Astrocyte (in vitro differentiated cells and primary cell): Measurements from ENCODE around the gene ATRNL1. TPM values are rescaled to one million over a fixed set of nuclear protein-coding genes. Genes with fewer than 3 reads are reported as not detected.
A peak's percentile ranks its signal among the peaks of the same experiment; 100 is the strongest.

ENCODE experiments used
- DNase-seq: peaks from one replicate; pipeline ENCODE4 v3.0.0-alpha.2; 2010; ENCODE audit warnings: low read depth
- FAIRE-seq: peaks from 2 replicates; lab custom pipeline; 2011; peaks lifted over from hg19 to GRCh38; lab: Jason Lieb, UNC
- H2AFZ ChIP-seq: 2 replicates; pipeline ENCODE4 v1.6.0; 2012; ENCODE audit warnings: low read depth, low read length, inconsistent platforms
- H3K27ac ChIP-seq: 2 replicates; pipeline ENCODE4 v1.5.1; 2011; ENCODE audit warnings: low read depth, low read length, inconsistent platforms
- H3K27me3 ChIP-seq: 2 replicates; pipeline ENCODE4 v1.6.0; 2011; ENCODE audit warnings: low read length, inconsistent platforms; ENCODE audit not compliant: insufficient read depth
- H3K36me3 ChIP-seq: 2 replicates; pipeline ENCODE4 v1.5.1; 2011; ENCODE audit warnings: low read length, inconsistent platforms; ENCODE audit not compliant: insufficient read depth
- H3K4me1 ChIP-seq: 2 replicates; pipeline ENCODE4 v1.5.1; 2011; ENCODE audit warnings: low read length, inconsistent platforms; ENCODE audit not compliant: insufficient read depth
- H3K4me2 ChIP-seq: 2 replicates; pipeline ENCODE4 v1.6.0; 2012; ENCODE audit warnings: low read length, inconsistent platforms
- H3K4me3 ChIP-seq: 2 replicates; pipeline ENCODE4 v1.5.1; 2011; ENCODE audit warnings: low read depth, mild to moderate bottlenecking, low read length, inconsistent platforms; ENCODE audit not compliant: insufficient read depth
- H3K79me2 ChIP-seq: 2 replicates; pipeline ENCODE4 v1.6.0; 2012; ENCODE audit warnings: mild to moderate bottlenecking, low read length, inconsistent platforms; ENCODE audit not compliant: insufficient read depth
- H3K9ac ChIP-seq: 2 replicates; pipeline ENCODE4 v1.6.0; 2012; ENCODE audit warnings: mild to moderate bottlenecking, low read length, inconsistent platforms
- H3K9me3 ChIP-seq: 2 replicates; pipeline ENCODE4 v1.5.1; 2012; ENCODE audit warnings: low read depth, mild to moderate bottlenecking, low read length, inconsistent platforms; ENCODE audit not compliant: insufficient read depth
- H4K20me1 ChIP-seq: 2 replicates; pipeline ENCODE4 v1.6.0; 2012; ENCODE audit warnings: low read length, inconsistent platforms; ENCODE audit not compliant: insufficient read depth
- H3K27ac Mint-ChIP-seq: one replicate; pipeline ENCODE4 v1.8.0; 2021; ENCODE audit warnings: mild to moderate bottlenecking, mixed read lengths; ENCODE audit not compliant: unreplicated experiment
- H3K27me3 Mint-ChIP-seq: one replicate; pipeline ENCODE4 v1.8.0; 2021; ENCODE audit warnings: low read depth, mixed read lengths; ENCODE audit not compliant: unreplicated experiment
- H3K36me3 Mint-ChIP-seq: one replicate; pipeline ENCODE4 v1.8.0; 2021; ENCODE audit warnings: low read depth, mixed read lengths; ENCODE audit not compliant: unreplicated experiment
- H3K4me1 Mint-ChIP-seq: one replicate; pipeline ENCODE4 v1.8.0; 2021; ENCODE audit warnings: low read depth, mixed read lengths; ENCODE audit not compliant: unreplicated experiment
- H3K4me3 Mint-ChIP-seq: one replicate; pipeline ENCODE4 v1.8.0; 2021; ENCODE audit warnings: mild to moderate bottlenecking, moderate library complexity, mixed read lengths; ENCODE audit not compliant: unreplicated experiment
- H3K9me3 Mint-ChIP-seq: one replicate; pipeline ENCODE4 v1.8.0; 2021; ENCODE audit warnings: mild to moderate bottlenecking, mixed read lengths; ENCODE audit not compliant: unreplicated experiment
- EZH2 ChIP-seq: IDR thresholded peaks from 2 replicates; pipeline ENCODE4 v1.6.1; 2012; ENCODE audit warnings: mild to moderate bottlenecking, low read length, inconsistent platforms; ENCODE audit not compliant: insufficient read depth
- total RNA-seq: library from RNA; stranded (reverse); gene quantifications from 2 replicates; pipeline ENCODE4 v1.2.1, GENCODE V29; 2021
- TF ChIP-seq, protein P1 (sequence below): IDR thresholded peaks from 2 replicates; pipeline ENCODE4 v1.5.1; 2011; ENCODE audit warnings: low read depth, mild to moderate bottlenecking, inconsistent platforms, low read length, moderate library complexity; ENCODE audit not compliant: insufficient read depth

The ATRNL1 gene
- total RNA-seq, 1 donor from 2014 or later, result 17.5 TPM

DNA sequence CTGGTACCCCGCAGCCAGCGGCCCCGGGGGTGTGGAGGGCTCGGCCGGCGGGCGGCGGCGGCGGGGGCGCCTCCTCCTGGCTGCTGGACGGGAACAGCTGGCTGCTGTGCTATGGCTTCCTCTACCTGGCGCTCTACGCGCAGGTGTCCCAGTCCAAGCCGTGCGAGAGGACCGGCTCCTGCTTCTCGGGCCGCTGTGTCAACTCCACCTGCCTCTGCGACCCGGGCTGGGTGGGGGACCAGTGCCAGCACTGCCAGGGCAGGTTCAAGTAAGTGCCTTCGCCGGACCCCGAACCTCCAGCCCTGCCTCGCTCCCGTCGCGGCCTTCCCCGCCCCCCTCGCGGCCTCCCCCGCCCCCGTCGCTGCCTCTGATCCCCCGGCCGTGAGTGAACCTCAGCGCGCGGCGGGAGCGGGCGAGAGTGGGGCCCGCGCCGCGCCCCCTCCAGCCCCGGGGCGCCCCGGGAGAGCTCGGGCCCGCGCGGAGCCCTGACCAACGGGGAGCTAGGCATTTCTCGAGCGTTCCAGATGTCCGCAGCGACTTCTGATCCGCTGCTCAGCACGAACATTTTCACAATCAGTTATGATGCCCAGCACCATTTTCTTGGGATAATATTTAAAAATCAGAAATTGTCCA, 727 bp downstream of the ATRNL1 start:
- peaks cover 15% of the 10 kb centered on the region for H3K27me3 ChIP-seq
- H3K79me2 ChIP-seq, result no peaks in the 10 kb centered on the region
- Mint-ChIP-seq H3K4me3 (peak overlapping the region; percentile 86), H3K9me3 (no peaks in the 10 kb centered on the region), H3K27me3 (no peaks in the 10 kb centered on the region), H3K27ac (no peak overlapping the region), H3K36me3 (no peaks in the 10 kb centered on the region), H3K4me1 (peaks cover 15% of the 10 kb centered on the region)
- H3K9me3 ChIP-seq, result no peaks in the 10 kb centered on the region
- TF ChIP-seq, protein P1, sequence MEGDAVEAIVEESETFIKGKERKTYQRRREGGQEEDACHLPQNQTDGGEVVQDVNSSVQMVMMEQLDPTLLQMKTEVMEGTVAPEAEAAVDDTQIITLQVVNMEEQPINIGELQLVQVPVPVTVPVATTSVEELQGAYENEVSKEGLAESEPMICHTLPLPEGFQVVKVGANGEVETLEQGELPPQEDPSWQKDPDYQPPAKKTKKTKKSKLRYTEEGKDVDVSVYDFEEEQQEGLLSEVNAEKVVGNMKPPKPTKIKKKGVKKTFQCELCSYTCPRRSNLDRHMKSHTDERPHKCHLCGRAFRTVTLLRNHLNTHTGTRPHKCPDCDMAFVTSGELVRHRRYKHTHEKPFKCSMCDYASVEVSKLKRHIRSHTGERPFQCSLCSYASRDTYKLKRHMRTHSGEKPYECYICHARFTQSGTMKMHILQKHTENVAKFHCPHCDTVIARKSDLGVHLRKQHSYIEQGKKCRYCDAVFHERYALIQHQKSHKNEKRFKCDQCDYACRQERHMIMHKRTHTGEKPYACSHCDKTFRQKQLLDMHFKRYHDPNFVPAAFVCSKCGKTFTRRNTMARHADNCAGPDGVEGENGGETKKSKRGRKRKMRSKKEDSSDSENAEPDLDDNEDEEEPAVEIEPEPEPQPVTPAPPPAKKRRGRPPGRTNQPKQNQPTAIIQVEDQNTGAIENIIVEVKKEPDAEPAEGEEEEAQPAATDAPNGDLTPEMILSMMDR, result no peak
- TF ChIP-seq EZH2, result no peak
- peak overlapping the region; percentile 75 for H3K9ac ChIP-seq
- DNase-seq (no peak), FAIRE-seq (no peak)
- H3K4me3 ChIP-seq, result peak overlapping the region; percentile 65
- no peaks in the 10 kb centered on the region for H3K36me3 ChIP-seq
- no peak overlapping the region for H3K27ac ChIP-seq
- H3K4me2 ChIP-seq, result peak overlapping the region; percentile 95
- H2AFZ ChIP-seq, result peak overlapping the region; percentile 87
- H4K20me1 ChIP-seq, result no peaks in the 10 kb centered on the region
- peaks cover 7% of the 10 kb centered on the region for H3K4me1 ChIP-seq

DNA sequence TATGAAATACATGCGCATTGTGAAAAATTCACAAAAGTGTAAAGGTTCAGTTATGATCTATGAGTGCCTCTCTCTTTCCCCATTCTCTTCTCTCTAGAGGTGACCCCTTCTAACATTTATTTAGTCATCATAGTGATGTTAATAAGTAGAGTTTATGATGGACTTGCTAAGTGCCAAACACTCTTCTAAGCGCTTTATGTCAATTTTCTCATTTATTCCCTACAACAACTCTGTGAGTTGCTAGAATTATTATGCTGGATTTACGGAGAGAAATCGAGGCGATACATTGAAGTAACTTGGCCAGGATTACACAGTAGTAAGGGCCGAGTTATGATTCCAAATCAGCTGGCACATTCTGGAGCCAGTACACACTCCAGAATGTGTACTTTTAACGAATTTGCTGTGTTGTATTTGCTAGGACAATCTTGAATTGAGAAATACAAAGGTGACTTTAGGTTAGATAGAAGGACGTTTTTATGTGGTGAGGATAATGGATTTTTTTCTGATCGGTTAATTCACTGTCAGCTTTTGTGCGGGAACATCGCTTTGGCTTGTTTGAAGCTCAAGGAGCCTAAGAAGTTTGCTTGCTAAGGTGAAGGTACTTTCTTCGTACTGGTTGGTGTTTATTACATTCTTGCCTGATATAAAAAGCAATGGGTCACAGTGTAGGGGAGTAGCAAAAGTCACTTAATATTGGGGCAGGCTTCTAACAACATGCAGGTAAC, 1.4 kb downstream of the ATRNL1 start:
- no peak overlapping the region for H2AFZ ChIP-seq
- Mint-ChIP-seq H3K4me3 (peak overlapping the region; percentile 86), H3K36me3 (no peaks in the 10 kb centered on the region), H3K4me1 (peaks cover 15% of the 10 kb centered on the region), H3K9me3 (no peaks in the 10 kb centered on the region), H3K27me3 (no peaks in the 10 kb centered on the region), H3K27ac (peak overlapping the region; percentile 0)
- H3K27ac ChIP-seq, result no peak overlapping the region
- no peak for FAIRE-seq
- no peak overlapping the region for H3K4me3 ChIP-seq
- no peak for DNase-seq
- H3K79me2 ChIP-seq, result no peaks in the 10 kb centered on the region
- H3K4me1 ChIP-seq, result peaks cover 7% of the 10 kb centered on the region
- no peaks in the 10 kb centered on the region for H3K36me3 ChIP-seq
- no peak overlapping the region for H3K9ac ChIP-seq
- H3K9me3 ChIP-seq, result no peaks in the 10 kb centered on the region
- H3K4me2 ChIP-seq, result peak overlapping the region; percentile 95
- H4K20me1 ChIP-seq, result no peaks in the 10 kb centered on the region
- no peak for TF ChIP-seq EZH2
- TF ChIP-seq, protein P1, result no peak
- peaks cover 12% of the 10 kb centered on the region for H3K27me3 ChIP-seq

DNA sequence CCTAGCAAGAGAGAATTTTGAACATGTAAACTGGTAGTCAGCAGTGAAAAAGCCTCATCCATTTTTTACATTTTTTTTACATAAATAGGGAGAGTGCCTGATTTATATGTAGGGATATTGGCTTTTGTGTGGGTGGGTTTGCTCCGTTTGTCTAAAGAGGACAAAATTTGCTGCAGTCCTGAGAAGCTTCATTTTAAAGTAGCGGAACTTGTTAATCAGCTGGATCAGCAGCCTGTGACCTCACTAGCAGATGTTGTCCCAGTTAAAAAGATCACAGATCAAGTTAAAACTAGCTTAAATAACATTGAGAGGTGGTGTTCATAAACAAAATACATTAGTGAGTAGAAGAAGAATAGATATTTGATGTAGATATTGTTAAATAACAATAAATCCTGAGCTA, 2.6 kb downstream of the ATRNL1 start:
- FAIRE-seq (no peak), DNase-seq (no peak)
- Histone ChIP-seq H3K27me3 (peaks cover 8% of the 10 kb centered on the region), H2AFZ (no peak overlapping the region), H3K4me2 (no peak overlapping the region), H4K20me1 (no peaks in the 10 kb centered on the region), H3K27ac (no peak overlapping the region), H3K9me3 (no peaks in the 10 kb centered on the region), H3K4me1 (peaks cover 7% of the 10 kb centered on the region), H3K79me2 (no peaks in the 10 kb centered on the region), H3K4me3 (no peak overlapping the region), H3K9ac (no peak overlapping the region), H3K36me3 (no peaks in the 10 kb centered on the region)
- Mint-ChIP-seq H3K4me3 (peak overlapping the region; percentile 34), H3K9me3 (no peaks in the 10 kb centered on the region), H3K36me3 (no peaks in the 10 kb centered on the region), H3K27me3 (no peaks in the 10 kb centered on the region), H3K4me1 (peaks cover 15% of the 10 kb centered on the region), H3K27ac (peak overlapping the region; percentile 34)
- TF ChIP-seq EZH2, result no peak
- TF ChIP-seq, protein P1, result no peak
